NCI-H128 (cell line): Measurements from ENCODE around the gene LRIG1.

Experiments used
- DNase-seq: peaks from one replicate; lab custom pipeline; 2025; ENCODE audit not compliant: unreplicated experiment; lab: John Stamatoyannopoulos, UW

The LRIG1 gene

DNA sequence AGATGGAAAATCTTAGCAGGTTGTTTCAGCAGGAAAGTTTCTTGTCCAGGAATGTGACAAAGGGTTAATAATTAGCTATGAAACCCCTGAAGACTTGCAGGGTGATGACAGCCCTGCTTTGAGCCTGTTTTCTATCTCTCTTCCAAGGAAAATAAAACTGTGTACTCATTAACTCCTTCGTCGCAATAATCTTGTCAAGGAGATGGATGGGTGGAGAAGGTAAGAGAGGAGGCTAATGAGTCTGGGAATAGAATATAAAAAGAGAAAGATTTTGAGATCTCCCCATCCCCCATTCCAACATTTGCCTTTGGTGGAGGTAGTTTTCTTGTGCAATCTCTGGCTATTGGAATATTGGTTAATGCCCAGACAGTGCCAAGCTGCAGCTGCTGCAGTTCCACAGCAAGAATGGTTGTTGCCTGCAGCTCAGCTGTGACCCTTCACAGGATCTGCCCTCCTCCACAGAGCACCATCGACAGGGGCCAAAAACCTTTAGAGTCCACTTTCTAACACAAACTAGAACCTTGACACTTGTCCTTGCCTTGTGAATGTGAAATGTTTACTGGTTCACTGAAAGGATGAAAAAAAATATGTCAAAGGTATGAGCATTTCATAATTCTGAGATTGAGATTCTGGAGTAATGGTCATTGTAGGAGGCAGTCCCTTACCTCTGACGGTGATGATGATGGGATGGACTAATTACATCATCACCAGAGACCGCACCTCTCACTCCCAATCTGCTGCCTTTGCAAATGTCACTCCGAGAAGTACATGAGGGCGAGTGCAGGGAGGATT lies 4.2 kb upstream of the LRIG1 start:
- DNase-seq: no peak

- no peak for DNase-seq
These were observed 2.2 kb upstream of the LRIG1 start for GRCh38 chr3:66502981-66503380.

DNA sequence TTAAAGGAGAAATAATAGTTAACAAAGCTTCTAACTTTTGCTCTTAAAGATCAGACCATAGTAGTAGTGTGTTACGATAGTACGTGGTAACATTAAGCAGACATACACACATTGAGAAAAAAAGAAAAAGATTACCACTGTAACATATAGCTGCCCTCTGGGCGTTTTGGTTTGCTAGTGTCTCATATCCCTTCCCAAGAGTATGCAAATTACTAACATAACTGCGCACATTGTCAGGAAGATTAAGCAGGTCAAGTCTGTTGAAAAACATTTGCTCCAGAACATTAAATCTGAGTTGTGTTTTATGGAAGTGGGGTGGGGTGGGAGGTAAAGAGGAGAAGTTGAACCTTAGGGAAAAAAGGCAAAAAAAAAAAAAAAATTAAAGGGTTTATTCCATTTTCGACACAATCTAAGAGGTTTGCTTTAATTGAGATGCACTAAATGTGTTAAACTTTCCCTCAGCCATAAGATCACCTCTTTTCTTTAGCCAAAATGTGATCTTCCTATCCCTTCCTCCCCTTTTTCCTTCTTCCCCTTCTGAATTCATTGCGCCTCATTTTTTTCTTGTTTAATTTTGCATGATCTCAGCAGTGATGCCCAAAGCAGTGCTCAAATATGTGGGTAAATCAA lies 1.5 kb upstream of the LRIG1 start:
- no peak for DNase-seq

- DNase-seq: no peak
These were observed 842 bp upstream of the LRIG1 start for GRCh38 chr3:66501483-66502244.

DNA sequence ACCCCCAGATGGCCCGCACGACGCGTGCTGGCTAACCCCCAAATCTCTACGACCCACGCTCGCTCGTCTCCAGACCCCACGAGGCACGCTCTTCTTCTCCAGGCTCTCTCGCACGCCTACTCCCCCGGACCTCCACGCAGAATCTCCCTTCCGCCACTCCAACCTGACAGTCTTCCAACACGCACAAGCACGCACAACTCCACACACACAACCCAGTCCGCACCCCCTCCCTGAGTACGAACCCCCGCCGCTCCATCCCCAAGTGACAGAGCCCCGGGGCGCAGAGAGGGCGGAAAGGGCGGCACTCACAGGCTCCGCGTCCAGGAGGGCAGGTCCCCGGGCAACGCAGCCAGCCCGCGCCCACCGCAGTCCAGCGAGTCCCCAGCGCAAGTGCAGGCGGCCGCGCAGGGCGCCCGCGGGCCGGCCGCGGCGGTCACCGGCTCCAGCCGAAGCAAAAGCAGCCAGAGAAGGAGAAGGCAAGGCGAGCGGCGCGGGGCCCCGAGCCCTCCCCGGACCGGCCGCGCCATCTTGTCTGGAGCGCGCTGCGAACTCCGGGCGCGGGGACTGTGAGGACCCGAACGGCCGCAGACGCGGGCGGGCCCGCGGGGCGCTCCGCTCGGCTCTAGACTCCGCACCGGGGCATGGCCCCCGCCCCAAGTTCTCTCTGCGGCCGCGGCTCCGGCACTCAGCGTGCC lies 794 bp downstream of the LRIG1 start:
- DNase-seq: no peak

DNA sequence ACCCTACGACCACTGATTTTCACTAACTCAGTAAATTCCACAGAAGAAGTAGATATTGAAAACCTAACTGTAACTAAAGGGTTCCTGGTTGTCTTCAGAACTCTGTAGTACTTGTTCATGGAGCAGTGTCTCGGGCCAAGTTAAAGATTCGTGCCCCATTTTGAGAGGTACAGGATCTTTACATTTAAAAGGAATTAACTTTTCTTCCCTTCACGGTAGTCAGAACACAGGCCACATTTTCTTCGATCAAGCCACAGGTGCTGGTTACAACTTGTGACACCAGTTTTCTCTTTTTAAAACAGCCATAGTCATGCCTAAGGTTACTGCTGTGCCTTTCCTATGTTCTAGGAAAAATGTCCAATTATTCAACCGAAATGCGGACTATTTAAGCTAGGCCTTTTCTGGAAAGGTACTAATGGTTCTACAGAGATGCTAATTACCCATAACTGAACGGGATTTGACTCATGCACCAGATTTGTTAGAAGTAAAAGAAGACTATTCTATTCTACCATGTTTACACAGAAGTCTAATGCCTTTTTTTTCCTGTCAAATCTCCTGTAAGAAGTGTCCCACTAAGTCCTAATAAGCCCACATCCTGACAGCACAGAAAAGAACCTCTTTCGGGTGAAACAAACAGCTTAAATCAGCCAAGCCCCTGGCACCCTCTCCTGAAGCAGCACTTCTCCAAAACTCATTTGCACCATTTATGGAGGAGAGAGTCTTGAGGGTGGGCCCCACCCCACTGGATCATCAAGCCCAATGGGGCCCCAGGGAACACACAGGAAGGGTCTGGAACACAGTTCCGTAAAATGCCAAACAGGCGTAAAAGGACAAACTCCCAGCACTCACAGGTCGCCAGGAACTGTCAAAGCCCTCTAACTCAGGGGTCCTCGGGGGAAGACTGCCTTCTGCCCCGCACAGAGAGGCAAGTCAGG lies 1.9 kb downstream of the LRIG1 start:
- no peak for DNase-seq

GRCh38 chr3:66497985-66498671 lies 2.7 kb downstream of the LRIG1 start:
- no peak for DNase-seq

DNA sequence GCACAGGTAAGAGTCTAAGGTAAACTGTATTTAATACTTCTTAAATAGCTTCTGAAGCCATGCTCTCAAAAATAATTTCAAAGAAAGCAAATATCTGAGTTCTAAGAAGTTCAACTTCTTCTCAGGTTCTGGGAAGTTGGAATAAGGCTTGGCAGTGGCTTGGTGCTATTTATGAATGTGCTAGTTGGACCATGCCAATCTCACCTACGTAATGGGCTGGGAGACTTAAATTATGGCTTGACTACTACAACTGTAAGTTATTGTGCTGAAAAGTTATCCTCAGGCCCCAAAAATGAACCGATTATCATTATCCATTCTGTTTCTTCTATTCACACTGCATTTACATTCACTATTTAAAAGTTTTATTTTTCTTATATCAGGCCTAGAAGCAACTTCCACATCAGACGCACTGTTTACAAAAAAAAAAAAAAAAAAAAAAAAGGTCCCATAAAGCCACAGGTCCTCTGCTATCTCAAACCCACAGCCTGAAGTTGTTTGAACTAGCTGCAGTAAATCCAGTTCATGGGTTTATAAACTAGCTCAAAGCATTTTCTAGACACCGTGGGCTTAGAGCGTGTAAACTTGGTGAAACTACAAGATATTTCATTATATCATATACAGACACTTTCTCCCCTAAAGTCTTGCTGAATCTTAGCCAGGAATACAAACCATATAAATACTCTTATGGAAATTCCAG lies 3.4 kb downstream of the LRIG1 start:
- DNase-seq: no peak

DNA sequence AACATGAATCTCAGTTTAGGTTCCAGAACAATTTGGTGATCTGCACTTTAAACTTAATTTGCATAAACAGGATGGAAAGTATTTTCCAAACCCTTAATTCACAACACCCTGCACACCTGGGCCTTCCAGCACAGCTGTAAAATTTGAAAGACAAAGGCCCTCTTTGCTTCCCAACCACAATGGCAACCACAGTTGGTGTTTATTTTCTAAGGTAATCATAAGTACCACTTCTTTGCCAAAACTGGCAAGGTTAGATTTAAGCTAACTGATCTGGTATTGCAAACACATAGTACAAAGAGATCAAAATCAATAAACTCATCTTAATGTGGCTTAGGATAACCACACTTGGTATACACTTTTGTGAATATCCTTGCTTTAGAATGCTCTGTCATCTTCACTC lies 4.1 kb downstream of the LRIG1 start:
- DNase-seq: no peak

GRCh38 chr3:66496301-66496700 lies 4.5 kb downstream of the LRIG1 start:
- DNase-seq: no peak

DNA sequence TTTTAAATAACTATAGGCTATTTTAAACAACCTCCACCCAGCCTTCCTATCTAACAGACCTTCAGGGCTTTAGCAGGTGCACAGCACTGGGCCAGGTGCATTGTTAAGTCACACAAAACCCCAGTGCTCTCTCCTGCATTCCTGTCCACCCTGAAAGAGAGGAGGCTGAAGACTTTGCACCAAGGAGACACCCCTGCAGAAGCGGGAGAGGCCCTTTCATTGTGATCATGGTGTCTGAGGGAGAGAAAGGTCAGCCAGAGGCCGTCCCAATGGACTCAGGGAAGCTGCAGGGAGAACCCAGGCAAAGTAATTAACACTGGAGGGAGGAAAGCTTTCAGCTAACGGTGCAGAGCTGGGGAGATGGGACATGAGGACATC lies 5.2 kb downstream of the LRIG1 start:
- no peak for DNase-seq

GRCh38 chr3:66494959-66495667 lies 5.7 kb downstream of the LRIG1 start:
- DNase-seq: no peak

- no peak for DNase-seq
These were observed 7.2 kb downstream of the LRIG1 start for GRCh38 chr3:66493458-66494099.

GRCh38 chr3:66492672-66493071 lies 8.2 kb downstream of the LRIG1 start:
- no peak for DNase-seq

DNA sequence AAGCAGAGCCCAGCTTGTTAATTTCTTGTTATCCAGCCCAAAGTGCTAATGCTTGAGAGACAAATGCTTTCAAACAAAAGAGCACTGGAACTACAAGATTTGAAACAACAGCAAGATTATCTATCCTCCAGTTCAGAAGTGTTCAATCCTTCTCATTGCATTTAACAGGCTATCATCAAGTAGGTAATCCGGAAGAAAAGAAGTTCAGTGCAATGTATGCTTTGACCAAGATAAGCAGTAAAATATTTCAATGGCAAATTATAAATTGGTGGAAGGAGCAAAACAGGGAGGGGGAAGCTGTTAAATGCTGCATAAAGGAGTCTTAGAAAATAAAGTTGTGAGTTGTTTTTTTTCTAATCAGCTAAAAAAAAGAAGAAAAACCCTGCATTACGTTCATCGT lies 8.8 kb downstream of the LRIG1 start:
- no peak for DNase-seq

GRCh38 chr3:66490984-66491383 lies 9.8 kb downstream of the LRIG1 start:
- no peak for DNase-seq

GRCh38 chr3:66490214-66490613 lies 10.6 kb downstream of the LRIG1 start:
- DNase-seq: no peak

DNA sequence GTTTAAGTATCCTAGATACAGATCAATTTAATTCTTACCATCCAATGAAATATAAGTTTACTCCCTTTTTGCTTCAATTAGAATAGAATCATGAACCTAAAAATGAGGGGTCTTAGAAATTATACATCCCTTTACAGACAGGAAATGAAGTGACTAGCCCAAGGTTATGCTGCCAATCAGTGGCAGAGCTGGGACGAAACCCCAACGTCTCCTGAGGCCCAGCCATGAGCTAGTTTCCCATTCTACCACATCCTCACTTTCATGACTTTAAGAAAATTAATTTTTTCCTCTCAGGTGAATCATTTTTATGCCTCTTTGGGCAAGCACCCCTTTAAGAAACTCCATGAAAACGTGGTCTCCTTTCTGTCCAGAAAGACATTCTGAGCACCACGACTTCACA lies 11.2 kb downstream of the LRIG1 start:
- DNase-seq: no peak
